ENCODE data around the gene TMEM131. TPM values are rescaled to one million over a fixed set of nuclear protein-coding genes. Genes with fewer than 3 reads are reported as not detected.

The TMEM131 gene
- total RNA-seq, 1 donor: 45.1 TPM

- DNase-seq (ENCODE audit: low read depth): no peak
- no peak for TF ChIP-seq CTCF (IDR thresholded peaks at IDR 0.05; ENCODE audit: insufficient read depth, low read length)
- no peak overlapping the region for H3K4me3 ChIP-seq (ENCODE audit: low read depth, low read length)
Observed at GRCh38 chr2:97754690-97755346, 240.9 kb downstream of the TMEM131 start.

DNA sequence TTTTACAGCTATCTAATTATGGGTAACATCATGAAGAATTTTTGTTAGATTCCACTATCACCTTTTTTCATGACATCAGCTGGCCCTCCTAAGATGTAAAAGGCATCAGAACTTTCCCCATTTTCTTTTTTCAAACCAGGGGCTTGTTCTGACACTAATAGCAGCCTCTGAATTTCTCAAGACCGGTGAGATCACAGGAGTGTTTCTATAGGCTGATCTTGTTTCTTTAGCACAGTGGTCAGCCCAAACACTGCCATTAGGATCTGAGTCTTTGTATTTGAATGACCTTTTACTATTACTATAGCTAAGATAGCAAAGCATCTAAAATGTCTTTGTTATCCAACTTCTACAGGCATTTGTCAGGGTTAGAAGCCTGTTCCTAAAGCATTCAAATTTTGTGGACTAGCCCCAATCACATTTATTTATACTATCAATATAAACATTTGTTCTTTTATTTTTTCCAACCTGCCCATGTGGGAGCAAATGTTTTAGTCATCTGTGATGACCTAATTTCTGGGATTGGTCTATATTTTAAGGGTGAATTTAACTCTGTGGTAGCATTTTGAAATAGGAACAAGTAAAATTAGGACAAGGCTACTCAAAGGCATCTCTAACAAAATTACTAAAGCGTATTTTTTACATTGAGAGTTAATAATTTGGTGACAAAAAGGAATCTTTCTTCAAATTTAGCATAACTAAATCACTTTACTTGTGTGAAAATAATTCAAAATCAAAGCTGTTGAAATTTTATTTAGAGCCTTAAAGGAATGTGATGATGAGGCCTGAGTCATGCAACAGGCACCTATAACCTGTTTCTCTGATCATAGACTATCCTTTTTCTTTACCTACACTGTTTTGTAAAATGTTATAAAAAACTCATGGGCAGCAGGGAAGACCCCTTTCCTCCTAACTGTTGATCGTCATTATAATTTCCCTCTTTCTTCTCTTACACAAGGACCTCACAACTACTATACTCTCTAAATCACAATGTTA, 243.1 kb downstream of the TMEM131 start:
- no peak for DNase-seq (ENCODE audit: low read depth)
- TF ChIP-seq CTCF (IDR thresholded peaks at IDR 0.05; ENCODE audit: insufficient read depth, low read length): no peak
- no peak overlapping the region for H3K4me3 ChIP-seq (ENCODE audit: low read depth, low read length)

DNA sequence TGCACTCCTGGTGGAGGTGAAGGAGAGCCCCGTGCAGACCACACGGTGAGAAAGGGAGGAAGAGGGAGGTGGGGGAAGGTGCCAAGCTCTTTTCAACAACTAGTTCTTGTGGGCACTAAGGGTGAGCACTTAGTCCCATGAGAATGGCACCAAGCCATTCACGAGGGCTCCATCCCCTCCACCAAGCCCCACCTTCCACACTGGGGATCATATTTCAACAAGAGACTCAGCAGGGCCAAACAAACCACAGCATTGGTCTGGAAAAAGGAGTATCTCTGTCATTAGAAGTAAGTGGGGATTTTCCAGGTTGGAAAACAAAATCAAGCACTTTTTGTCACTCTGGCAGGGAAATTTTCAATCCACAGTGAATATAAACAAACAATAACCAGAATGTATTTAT, 244.0 kb downstream of the TMEM131 start:
- H3K4me3 ChIP-seq (ENCODE audit: low read depth, low read length): no peak overlapping the region
- DNase-seq (ENCODE audit: low read depth): peak; percentile 16
- TF ChIP-seq CTCF (IDR thresholded peaks at IDR 0.05; ENCODE audit: insufficient read depth, low read length): no peak

DNA sequence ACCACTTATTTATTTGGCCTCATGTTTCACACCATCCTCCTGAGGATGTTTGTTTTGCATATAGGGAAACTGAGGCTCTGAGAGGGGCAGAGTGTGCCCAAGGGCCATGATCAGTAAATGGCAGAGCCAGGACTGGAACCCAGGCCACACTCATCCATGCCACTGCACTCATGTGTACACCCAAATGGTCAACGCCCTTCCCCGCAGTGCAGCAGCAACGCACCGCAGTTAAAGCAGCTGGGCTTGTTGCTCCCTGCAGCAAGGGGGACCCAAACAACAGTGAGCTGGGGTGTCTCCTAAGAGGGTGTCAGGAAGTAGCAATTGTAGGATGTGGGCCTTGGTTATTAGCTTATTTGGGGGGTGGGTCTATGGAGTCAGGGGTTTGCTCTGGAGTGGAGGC, 245.7 kb downstream of the TMEM131 start:
- no peak for TF ChIP-seq CTCF (IDR thresholded peaks at IDR 0.05; ENCODE audit: insufficient read depth, low read length)
- no peak overlapping the region for H3K4me3 ChIP-seq (ENCODE audit: low read depth, low read length)
- no peak for DNase-seq (ENCODE audit: low read depth)

DNA sequence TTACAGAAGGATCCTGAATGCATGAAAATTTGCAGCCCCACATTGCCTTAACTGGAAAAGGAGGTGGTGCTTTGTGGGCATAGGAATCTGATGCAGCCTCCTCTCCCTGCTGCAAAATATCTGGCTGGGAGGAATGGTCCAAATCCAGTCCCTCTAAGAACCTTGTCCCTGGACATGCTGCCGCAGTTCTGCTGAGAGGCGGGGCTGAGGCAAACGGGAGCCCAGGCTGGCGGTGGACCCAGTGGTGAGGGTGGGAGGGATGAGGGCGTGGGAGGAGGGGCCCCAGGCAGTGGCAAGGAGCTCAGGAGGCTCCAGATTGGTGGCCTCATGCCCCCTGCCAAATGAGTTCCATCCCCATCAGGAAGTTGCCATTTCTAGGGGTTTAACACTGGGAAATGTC, 246.2 kb downstream of the TMEM131 start:
- no peak for DNase-seq (ENCODE audit: low read depth)
- no peak overlapping the region for H3K4me3 ChIP-seq (ENCODE audit: low read depth, low read length)
- TF ChIP-seq CTCF (IDR thresholded peaks at IDR 0.05; ENCODE audit: insufficient read depth, low read length): no peak

DNA sequence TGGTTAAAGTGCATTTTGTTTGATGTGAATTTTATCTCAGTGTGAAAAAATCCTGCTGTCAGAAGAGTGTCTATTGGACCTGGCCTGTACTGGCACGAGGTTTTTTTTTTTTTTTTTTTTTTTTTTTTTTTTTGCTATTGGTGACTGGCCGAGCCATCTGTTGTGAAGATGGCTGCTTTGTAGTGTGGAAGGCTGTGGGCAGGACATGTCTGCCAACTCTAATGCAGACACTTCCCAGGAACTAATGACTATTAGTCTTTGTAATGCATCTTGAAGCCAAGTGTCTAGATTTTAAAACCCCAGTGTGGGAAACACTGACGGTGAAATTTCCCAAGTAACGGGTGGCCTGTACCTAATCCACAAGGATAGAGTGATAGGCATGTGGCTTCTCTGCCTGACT, 248.0 kb downstream of the TMEM131 start:
- no peak overlapping the region for H3K4me3 ChIP-seq (ENCODE audit: low read depth, low read length)
- peak; percentile 13 for DNase-seq (ENCODE audit: low read depth)
- TF ChIP-seq CTCF (IDR thresholded peaks at IDR 0.05; ENCODE audit: insufficient read depth, low read length): no peak
